GM18505 (cell line): ENCODE data around the gene SPATA32.

Experiments
- ATAC-seq: cut with Tn5 transposase; IDR thresholded peaks from one replicate; pipeline ENCODE4 v1.9.1; 2021; ENCODE audit not compliant: unreplicated experiment
- POLR2A ChIP-seq: IDR thresholded peaks from 4 replicates; pipeline ENCODE4 v1.6.1; 2011; ENCODE audit warnings: borderline replicate concordance; ENCODE audit not compliant: insufficient read depth, insufficient read length; ENCODE audit errors: extremely low read depth

The SPATA32 gene

DNA sequence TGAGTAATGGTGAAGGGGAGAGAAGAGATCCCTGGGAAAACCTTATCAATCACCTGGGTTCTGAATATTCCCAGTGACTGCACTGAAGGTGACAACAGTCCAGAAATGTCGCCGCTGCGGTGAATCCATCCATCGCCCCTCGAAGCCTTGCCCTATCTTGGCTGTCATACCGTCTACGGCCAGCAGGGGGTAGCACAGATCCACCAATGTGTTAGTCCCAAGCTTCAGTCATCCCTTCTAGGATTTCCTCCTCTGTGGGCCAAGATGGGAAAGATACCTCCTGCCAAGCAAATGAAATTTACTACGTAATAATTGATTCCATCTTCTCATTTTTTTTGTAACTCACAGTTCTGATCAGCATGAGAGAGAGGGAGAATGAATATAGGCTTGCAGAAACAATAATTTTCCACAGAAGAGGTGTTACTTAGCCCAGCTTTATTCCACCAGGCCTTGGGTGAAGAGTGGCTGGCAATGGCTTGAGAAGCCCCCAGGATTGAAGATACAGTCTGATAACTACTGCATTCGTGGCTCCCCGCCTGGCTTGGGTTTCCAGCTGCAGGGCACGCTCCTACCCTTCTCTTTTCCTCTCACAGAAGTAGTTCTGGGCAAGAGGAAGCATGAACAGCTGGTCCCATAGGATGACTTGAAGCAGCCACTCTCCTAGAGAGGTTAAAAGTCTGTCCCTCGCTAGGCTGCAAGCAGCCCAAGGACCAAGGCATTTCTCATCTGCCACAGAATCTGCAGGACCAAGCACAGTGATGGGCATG is 42.8 kb downstream of the SPATA32 start:
- TF ChIP-seq POLR2A, result no peak
- ATAC-seq, result no peak
